ENCODE results near the gene THY1.

Gene THY1

DNA sequence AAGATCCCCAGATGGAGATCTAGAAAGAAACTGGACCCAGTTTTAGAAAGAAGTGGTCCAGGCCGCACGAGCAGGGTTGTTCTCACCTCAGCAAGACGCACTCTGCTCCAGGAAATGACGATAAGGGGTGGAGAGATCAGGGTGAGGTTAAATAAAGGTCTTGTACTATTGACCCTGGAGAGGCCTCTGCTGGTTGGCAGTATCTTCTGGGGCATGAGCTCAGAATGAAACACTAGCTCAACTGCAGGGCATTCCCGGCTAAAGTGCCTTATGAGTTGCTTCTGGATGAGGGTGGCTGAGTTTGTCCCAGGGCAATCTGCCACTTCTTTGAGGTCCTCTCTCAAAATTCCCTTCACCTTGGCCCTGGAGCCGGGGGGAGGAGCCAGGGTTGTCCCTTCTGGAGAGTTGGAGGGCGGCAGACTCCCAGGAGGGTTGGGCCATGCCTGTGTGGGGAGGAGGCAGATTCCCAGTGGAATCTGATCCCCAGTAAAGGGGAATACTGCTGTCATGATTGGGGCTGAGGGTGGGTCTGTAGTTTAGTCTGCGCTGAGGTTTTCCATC lies 52.4 kb downstream of the THY1 start:
- no peak for DNase-seq (ENCODE audit: low read depth in 2 of 3, low spot score in 2 of 3)

DNA sequence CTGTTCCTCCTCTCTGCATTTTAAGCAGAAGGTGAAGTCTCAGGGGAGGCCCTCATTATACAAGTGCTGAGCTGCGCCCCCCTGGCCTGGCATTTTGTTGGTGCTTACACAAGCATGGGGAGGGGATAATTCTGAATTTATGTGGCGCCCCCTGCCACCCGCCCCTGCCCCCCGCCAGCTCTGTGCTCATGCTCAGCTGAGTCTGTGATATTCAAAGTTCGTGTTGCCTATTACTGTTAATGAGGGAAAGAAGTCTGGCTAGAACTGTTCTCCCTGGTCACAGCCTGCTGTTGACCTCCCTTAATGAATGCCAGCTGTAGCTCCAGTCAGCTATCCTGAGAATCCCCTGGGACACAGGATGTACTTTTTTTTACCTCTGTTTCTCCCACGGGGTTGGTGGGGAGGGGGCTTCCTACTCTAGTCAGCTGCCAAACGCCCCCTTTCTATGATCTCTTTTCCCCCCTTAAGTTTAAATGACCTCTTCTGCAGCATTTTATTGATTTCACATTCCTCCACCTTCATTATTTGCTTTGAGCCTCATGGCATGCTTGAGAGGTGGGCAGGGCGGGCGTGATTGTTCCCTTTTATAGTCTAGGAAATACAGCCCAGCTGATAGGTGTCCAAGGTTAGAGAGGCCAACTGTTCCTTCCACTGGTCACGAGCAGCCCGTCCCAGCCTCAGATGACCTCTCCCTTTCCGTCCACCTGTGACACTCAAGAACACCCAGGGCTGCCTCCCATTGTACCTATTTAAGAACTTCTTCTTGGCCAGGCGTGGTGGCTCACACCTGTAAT lies 53.6 kb downstream of the THY1 start:
- DNase-seq (ENCODE audit: low read depth in 2 of 3, low spot score in 2 of 3), result no peak

DNA sequence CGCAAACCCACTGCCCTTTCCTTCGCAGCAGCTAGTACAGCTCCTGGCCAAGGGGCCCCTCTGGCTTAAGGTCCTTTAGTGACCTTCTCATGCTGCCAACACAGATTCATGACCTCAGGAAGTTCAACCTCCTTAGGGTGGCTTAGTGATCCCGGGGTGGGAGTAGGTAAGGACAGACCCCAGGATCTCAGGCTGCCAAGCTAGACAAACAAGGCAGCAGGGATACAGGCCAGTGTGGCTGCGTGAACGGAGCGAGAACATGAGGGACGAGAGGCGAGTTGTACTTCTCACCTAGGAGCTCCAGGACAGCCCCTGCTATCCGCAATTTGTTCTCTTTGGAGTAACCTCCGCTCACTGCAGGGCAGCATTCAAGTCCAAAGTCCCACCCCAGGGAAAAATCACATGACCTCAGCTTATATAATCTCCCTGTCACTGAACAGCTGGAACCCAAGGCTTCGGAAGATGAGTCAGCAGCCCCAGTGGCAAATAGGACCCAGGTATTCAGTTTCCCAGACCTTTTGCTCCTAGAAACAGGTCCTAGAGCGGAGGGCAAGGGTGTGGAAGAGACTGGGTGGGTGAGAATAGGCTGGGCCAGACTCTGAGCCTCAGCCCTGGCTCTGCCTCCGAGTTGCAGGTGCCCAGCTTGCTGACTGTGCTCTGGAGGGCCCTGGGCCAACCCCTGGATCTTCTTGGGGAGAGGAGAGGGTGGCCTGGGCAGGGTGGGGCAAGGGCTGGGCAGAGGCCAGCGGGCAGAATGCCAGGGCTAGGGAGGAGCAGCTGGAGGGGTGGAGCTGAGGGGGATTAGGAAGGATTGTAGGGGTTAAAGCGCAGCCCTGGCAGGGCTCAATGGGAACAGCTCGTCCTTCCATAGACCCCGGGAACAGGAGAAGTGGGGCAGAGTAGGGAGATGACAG lies 54.6 kb downstream of the THY1 start:
- DNase-seq (ENCODE audit: low read depth in 2 of 3, low spot score in 2 of 3), result no peak

DNA sequence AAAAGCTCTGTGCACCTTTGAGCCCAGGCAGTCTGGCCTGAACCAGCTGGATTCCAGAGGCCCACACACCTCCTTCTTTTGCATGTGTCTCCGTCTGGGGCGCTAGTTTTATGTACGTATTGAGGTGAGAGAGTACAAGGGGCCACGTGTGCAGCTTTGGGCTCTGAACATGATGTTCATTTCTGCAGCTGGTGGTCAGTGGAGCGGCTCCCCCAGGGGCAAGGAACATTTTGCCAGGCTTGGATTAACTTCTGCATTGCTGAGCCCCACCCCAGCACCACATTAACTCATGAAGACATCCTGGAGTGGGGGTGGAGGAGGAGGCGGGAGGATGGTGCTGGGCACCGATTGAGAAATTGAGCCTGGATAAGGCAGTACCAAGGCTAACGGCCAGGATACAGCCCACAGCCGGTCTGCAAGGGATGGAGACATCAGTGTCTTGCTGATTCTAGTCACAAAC lies 55.3 kb downstream of the THY1 start:
- no peak for DNase-seq (ENCODE audit: low read depth in 2 of 3, low spot score in 2 of 3)
